DMS114 treated with DMSO at 0.1 percent for 48 hours (cell line): ENCODE measurements around the gene RIPK1.

ENCODE experiments used
- DNase-seq: peaks from one replicate; lab custom pipeline; 2025; ENCODE audit not compliant: unreplicated experiment; lab: John Stamatoyannopoulos, UW

The RIPK1 gene

GRCh38 chr6:3159805-3160781 lies 91.8 kb downstream of the RIPK1 start:
- no peak for DNase-seq

DNA sequence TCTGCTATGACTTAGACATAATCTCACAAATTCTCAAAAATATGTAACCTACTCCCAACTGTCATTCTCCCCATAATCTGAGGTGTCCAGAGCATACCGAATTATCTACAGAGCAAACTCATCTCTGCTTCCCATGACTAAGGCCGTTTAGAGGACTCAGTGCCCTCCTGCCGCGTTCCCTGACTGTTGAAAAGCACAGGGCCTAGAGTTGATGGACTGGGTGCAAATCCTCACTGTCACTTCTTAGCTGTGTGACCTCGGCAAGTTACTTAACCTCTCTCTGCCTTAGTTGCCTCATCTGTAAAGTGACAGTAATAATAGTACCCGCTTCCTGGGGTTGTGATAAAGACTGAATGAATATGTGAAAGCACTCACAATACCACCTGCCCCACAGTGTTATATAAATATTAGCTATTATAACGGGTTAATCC lies 93.8 kb downstream of the RIPK1 start:
- DNase-seq: no peak

DNA sequence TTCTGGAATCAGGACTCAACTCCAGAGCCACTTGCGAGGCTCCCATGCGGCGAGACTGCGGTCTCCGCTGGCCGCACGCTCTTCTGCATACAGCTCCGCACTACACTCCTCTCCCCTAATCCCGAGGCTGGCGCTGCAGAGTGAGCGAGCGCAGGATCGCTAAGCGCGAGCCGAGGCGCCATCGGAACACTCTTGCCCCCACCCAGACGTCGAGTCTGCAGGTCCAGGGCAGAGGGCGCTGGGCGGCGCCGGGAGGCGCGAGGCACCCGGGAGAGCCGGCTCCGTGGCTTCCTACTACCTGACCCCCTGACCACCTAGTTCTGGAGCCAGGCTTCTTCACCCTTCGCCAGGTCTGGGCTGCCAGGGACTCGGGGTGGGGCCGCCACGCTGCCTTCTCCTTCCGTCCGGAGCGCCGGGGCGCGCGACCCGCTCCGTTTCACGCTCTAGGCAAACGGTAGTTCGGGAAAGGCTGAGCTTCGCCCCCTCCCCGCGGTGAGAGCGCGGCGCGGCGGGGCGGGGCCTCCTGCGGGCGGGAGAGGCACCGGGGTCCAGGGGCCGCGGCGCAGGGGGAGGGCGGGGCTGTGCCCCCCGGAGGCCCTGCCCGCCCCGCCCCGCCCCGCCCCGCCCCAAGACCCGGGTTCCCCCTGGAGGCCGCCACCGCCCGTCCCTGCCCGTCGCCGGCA lies 94.4 kb downstream of the RIPK1 start:
- peak; percentile 70 for DNase-seq

GRCh38 chr6:3163248-3163594 lies 94.9 kb downstream of the RIPK1 start:
- no peak for DNase-seq

GRCh38 chr6:3164388-3164787 lies 96.1 kb downstream of the RIPK1 start:
- no peak for DNase-seq
